Neuronal stem cell (in vitro differentiated cells): ENCODE measurements around the gene ESD.
"Not testable (repeated sequence)": the region's sequence is repeated elsewhere in the genome, so short reads cannot be mapped to it uniquely, and the experiment has no call there.

Source experiments
- DNase-seq: peaks from one replicate; pipeline ENCODE4 v3.0.0-alpha.2; 2013; ENCODE audit warnings: low spot score
- H2AFZ ChIP-seq: one replicate; pipeline ENCODE4 v1.6.1; 2013; ENCODE audit warnings: mild to moderate bottlenecking, low read length, inconsistent platforms
- H2AK5ac ChIP-seq: 2 replicates; pipeline ENCODE4 v1.6.1; 2013; ENCODE audit warnings: low read depth, mild to moderate bottlenecking, inconsistent platforms, low read length, moderate library complexity, mixed read lengths
- H2BK120ac ChIP-seq: 2 replicates; pipeline ENCODE4 v1.6.1; 2013; ENCODE audit warnings: low read depth, mild to moderate bottlenecking, inconsistent platforms, low read length, moderate library complexity, mixed read lengths
- H2BK12ac ChIP-seq: one replicate; pipeline ENCODE4 v1.6.1; 2013; ENCODE audit warnings: low read length, inconsistent platforms
- H2BK15ac ChIP-seq: 2 replicates; pipeline ENCODE4 v1.6.1; 2013; ENCODE audit warnings: mild to moderate bottlenecking, low read length, inconsistent platforms, mixed read lengths
- H2BK5ac ChIP-seq: one replicate; pipeline ENCODE4 v1.6.1; 2013; ENCODE audit warnings: inconsistent platforms, mild to moderate bottlenecking, low read length, moderate library complexity
- H3K14ac ChIP-seq: one replicate; pipeline ENCODE4 v1.6.1; 2013; ENCODE audit warnings: low read length, inconsistent platforms
- H3K18ac ChIP-seq: 2 replicates; pipeline ENCODE4 v1.6.1; 2013; ENCODE audit warnings: low read length, inconsistent platforms
- H3K23ac ChIP-seq: 2 replicates; pipeline ENCODE4 v1.6.1; 2013; ENCODE audit warnings: low read depth, mild to moderate bottlenecking, mixed read lengths, low read length, inconsistent platforms; ENCODE audit not compliant: poor library complexity
- H3K27ac ChIP-seq: replicated peaks from 3 replicates; pipeline ENCODE4 v1.5.1; 2013; ENCODE audit warnings: low read length, inconsistent platforms
- H3K27me3 ChIP-seq, 3 experiments: 2 replicates each; pipeline ENCODE4 v1.6.1; 2013; ENCODE audit warnings: low read length in 3 of 3, mild to moderate bottlenecking in 2 of 3, inconsistent platforms in 1 of 3, low read depth in 1 of 3, mixed read lengths in 1 of 3, moderate library complexity in 1 of 3; ENCODE audit not compliant: control insufficient read depth in 3 of 3, insufficient read depth in 3 of 3
- H3K36me3 ChIP-seq, 2 donors: replicated peaks in 1 of 2; 2 replicates each; pipeline ENCODE4 v1.6.1; 2013; ENCODE audit warnings: low read length in 2 of 2; ENCODE audit not compliant: control insufficient read depth in 2 of 2, insufficient read depth in 2 of 2
- H3K4ac ChIP-seq: 2 replicates; pipeline ENCODE4 v1.6.1; 2013; ENCODE audit warnings: inconsistent platforms, mild to moderate bottlenecking, low read length, moderate library complexity
- H3K4me1 ChIP-seq, 2 donors: 1 replicate in 1 of 2; 2 replicates in 1 of 2; pipeline ENCODE4 v1.6.1; 2013; ENCODE audit warnings: low read length in 2 of 2, low read depth in 1 of 2; ENCODE audit not compliant: control insufficient read depth in 2 of 2, insufficient read depth in 1 of 2
- H3K4me2 ChIP-seq: one replicate; pipeline ENCODE4 v1.6.1; 2013; ENCODE audit warnings: mild to moderate bottlenecking, low read length, inconsistent platforms; ENCODE audit not compliant: insufficient read depth, poor library complexity, severe bottlenecking
- H3K4me3 ChIP-seq, 2 donors: 2 replicates each; pipeline ENCODE4 v1.5.1; 2013; ENCODE audit warnings: low read length in 2 of 2, mild to moderate bottlenecking in 2 of 2, inconsistent platforms in 1 of 2, moderate library complexity in 1 of 2
- H3K79me1 ChIP-seq: one replicate; pipeline ENCODE4 v1.6.1; 2013; ENCODE audit warnings: low read depth, mild to moderate bottlenecking, inconsistent platforms, low read length, moderate library complexity
- H3K9ac ChIP-seq: one replicate; pipeline ENCODE4 v1.6.1; 2013; ENCODE audit warnings: mild to moderate bottlenecking, low read depth, low read length, inconsistent platforms; ENCODE audit not compliant: poor library complexity
- H3K9me3 ChIP-seq, 2 donors: replicated peaks in 1 of 2; 2 replicates each; pipeline versions ENCODE3 to v1.6.1; 2013; ENCODE audit warnings: low read length in 2 of 2, mild to moderate bottlenecking in 2 of 2, inconsistent platforms in 1 of 2, low read depth in 1 of 2, mixed read lengths in 1 of 2, moderate library complexity in 1 of 2; ENCODE audit not compliant: control insufficient read depth in 2 of 2, insufficient read depth in 1 of 2
- H4K8ac ChIP-seq: one replicate; pipeline ENCODE4 v1.6.1; 2013; ENCODE audit warnings: low read depth, mild to moderate bottlenecking, inconsistent platforms, low read length, moderate library complexity
- H4K91ac ChIP-seq: one replicate; pipeline ENCODE4 v1.6.1; 2013; ENCODE audit warnings: low read length, low read depth, mild to moderate bottlenecking, inconsistent platforms; ENCODE audit not compliant: poor library complexity
- WGBS, 2 donors: extraction: QIAGEN DNeasy Blood & Tissue Kit; methylation state at CpG; one replicate each; pipeline ENCODE4 v1.1.7; 2013; ENCODE audit warnings: missing lambda C conversion rate in 2 of 2, mixed read lengths in 1 of 2; ENCODE audit not compliant: insufficient read length in 2 of 2, insufficient replicate concordance in 1 of 2; ENCODE audit errors: extremely low coverage in 2 of 2; 5-methylcytosine and 5-hydroxymethylcytosine counted together

Gene ESD

GRCh38 chr13:46755508-46755907 is 41.5 kb downstream of the ESD start:
- H2BK5ac ChIP-seq, H3K9me3 ChIP-seq, H4K91ac ChIP-seq, H3K4me2 ChIP-seq, H2AK5ac ChIP-seq, DNase-seq, H3K27ac ChIP-seq, H3K18ac ChIP-seq, H3K79me1 ChIP-seq, H3K9ac ChIP-seq, H3K23ac ChIP-seq, H3K14ac ChIP-seq, H2BK120ac ChIP-seq, H2AFZ ChIP-seq, H2BK15ac ChIP-seq, H3K4ac ChIP-seq, H3K4me1 ChIP-seq, H2BK12ac ChIP-seq, H3K27me3 ChIP-seq, H3K4me3 ChIP-seq, H4K8ac ChIP-seq: not testable (repeated sequence)
- no CpG with 5 or more reads among the region's 5 CpGs for WGBS, 2 donors
- H3K36me3 ChIP-seq = peaks cover 0 to 27% of the 10 kb centered on the region in 2 donors

- H2BK120ac ChIP-seq = no peak overlapping the region
- no peak overlapping the region for H2AFZ ChIP-seq
- H2BK15ac ChIP-seq = no peak overlapping the region
- H3K4me1 ChIP-seq = no peaks in the 10 kb centered on the region
- peaks cover 0 to 2% of the 10 kb centered on the region in 2 donors for H3K9me3 ChIP-seq
- H3K4ac ChIP-seq = no peak overlapping the region
- no peaks in the 10 kb centered on the region for H3K79me1 ChIP-seq
- no peak overlapping the region for H4K91ac ChIP-seq
- H4K8ac ChIP-seq = no peak overlapping the region
- no peak overlapping the region for H3K4me2 ChIP-seq
- no peak overlapping the region for H3K27ac ChIP-seq
- H3K23ac ChIP-seq = no peak overlapping the region
- H3K9ac ChIP-seq = no peak overlapping the region
- H3K18ac ChIP-seq = no peak overlapping the region
- DNase-seq = no peak
- H3K36me3 ChIP-seq = peaks cover 0 to 30% of the 10 kb centered on the region in 2 donors
- no peak overlapping the region for H2BK12ac ChIP-seq
- no peak overlapping the region for H3K14ac ChIP-seq
- H2AK5ac ChIP-seq = no peak overlapping the region
- no peak overlapping the region for H3K4me3 ChIP-seq
- no peak overlapping the region for H2BK5ac ChIP-seq
- no peaks in the 10 kb centered on the region for H3K27me3 ChIP-seq
Observed at GRCh38 chr13:46754812-46755211, 42.1 kb downstream of the ESD start.

DNA sequence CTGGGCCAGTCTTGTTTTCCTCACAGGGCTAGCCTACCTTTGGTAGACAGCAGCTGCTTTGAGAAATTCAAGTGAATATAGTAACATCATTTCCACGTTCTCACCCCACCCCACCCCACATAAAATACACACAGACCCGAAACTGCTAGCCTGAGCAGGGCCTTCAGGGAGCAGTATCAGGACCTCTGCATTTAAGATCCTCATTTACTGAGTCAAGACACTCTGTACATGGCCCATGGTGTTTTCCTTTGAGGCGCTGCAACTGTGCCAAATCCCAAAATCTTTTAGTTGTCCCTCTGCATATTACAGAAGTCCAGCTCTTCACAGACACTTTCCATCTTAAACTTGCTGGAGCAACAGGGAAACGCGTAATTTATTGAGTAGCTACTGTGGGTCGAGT is 43.0 kb downstream of the ESD start:
- no CpG with 5 or more reads among the region's 6 CpGs for WGBS, 2 donors
- no peak overlapping the region for H2BK5ac ChIP-seq

GRCh38 chr13:46753137-46753536 is 43.8 kb downstream of the ESD start:
- no peak overlapping the region for H2AK5ac ChIP-seq
- no peak for DNase-seq
- H3K4me1 ChIP-seq = no peaks in the 10 kb centered on the region
- H3K4me3 ChIP-seq = no peak overlapping the region
- H3K36me3 ChIP-seq = peaks cover 0 to 40% of the 10 kb centered on the region in 2 donors
- no peak overlapping the region for H3K23ac ChIP-seq
- H2BK120ac ChIP-seq = no peak overlapping the region
- no peaks in the 10 kb centered on the region for H3K27me3 ChIP-seq
- no peaks in the 10 kb centered on the region for H3K79me1 ChIP-seq
- no peak overlapping the region for H3K4ac ChIP-seq
- no peak overlapping the region for H2AFZ ChIP-seq
- H2BK15ac ChIP-seq = no peak overlapping the region
- H2BK12ac ChIP-seq = no peak overlapping the region
- H3K18ac ChIP-seq = no peak overlapping the region
- no CpG with 5 or more reads among the region's 5 CpGs for WGBS, 2 donors
- no peaks in the 10 kb centered on the region for H3K9me3 ChIP-seq
- no peak overlapping the region for H3K27ac ChIP-seq
- H3K14ac ChIP-seq = no peak overlapping the region
- H4K8ac ChIP-seq = no peak overlapping the region
- H3K9ac ChIP-seq = no peak overlapping the region
- H4K91ac ChIP-seq = no peak overlapping the region
- no peak overlapping the region for H2BK5ac ChIP-seq
- no peak overlapping the region for H3K4me2 ChIP-seq

More for the DNA sequence above, 43.0 kb downstream of the ESD start:
- H3K27me3 ChIP-seq = no peaks in the 10 kb centered on the region
- H2AK5ac ChIP-seq = no peak overlapping the region
- peaks cover 0 to 32% of the 10 kb centered on the region in 2 donors for H3K36me3 ChIP-seq
- no peak overlapping the region for H3K4me3 ChIP-seq
- H3K4me2 ChIP-seq = no peak overlapping the region
- no peak overlapping the region for H3K18ac ChIP-seq
- no peak overlapping the region for H3K9ac ChIP-seq
- H2AFZ ChIP-seq = no peak overlapping the region
- no peak overlapping the region for H2BK12ac ChIP-seq
- no peak overlapping the region for H4K8ac ChIP-seq
- no peaks in the 10 kb centered on the region for H3K9me3 ChIP-seq
- H3K4me1 ChIP-seq = no peaks in the 10 kb centered on the region
- H3K23ac ChIP-seq = no peak overlapping the region
- H2BK120ac ChIP-seq = no peak overlapping the region
- no peak overlapping the region for H4K91ac ChIP-seq
- no peaks in the 10 kb centered on the region for H3K79me1 ChIP-seq
- H3K27ac ChIP-seq = no peak overlapping the region
- H3K4ac ChIP-seq = no peak overlapping the region
- no peak for DNase-seq
- H2BK15ac ChIP-seq = no peak overlapping the region
- no peak overlapping the region for H3K14ac ChIP-seq
